Muscle of leg (tissue), 11 donors: ENCODE measurements around the gene PABPC4L. TPM values are rescaled to one million over a fixed set of nuclear protein-coding genes. Genes with fewer than 3 reads are reported as not detected.

Source experiments
- DNase-seq: peaks from one replicate; pipeline ENCODE4 v3.0.0; 2013
- H3K27ac ChIP-seq: one replicate; pipeline ENCODE4 v1.5.1; 2013; ENCODE audit warnings: mild to moderate bottlenecking, low read length, control low read depth
- H3K27me3 ChIP-seq: one replicate; pipeline ENCODE4 v1.6.1; 2013; ENCODE audit warnings: low read length; ENCODE audit not compliant: control insufficient read depth, insufficient read depth
- H3K36me3 ChIP-seq: one replicate; pipeline ENCODE4 v1.6.1; 2013; ENCODE audit warnings: low read length; ENCODE audit not compliant: control insufficient read depth, insufficient read depth
- H3K4me1 ChIP-seq: one replicate; pipeline ENCODE4 v1.6.1; 2013; ENCODE audit warnings: low read length; ENCODE audit not compliant: control insufficient read depth, insufficient read depth
- H3K4me3 ChIP-seq: one replicate; pipeline ENCODE4 v1.5.1; 2013; ENCODE audit warnings: low read length, control low read depth
- H3K9me3 ChIP-seq: replicated peaks from 2 replicates; pipeline ENCODE4 v1.6.1; 2013; ENCODE audit warnings: low read depth, low read length; ENCODE audit not compliant: control insufficient read depth
- WGBS: methylation state at CpG from one replicate; pipeline ENCODE4 v1.1.5; 2013; ENCODE audit warnings: missing lambda C conversion rate; ENCODE audit not compliant: insufficient coverage; 5-methylcytosine and 5-hydroxymethylcytosine counted together
- polyA plus RNA-seq, 8 donors: library from polyadenylated mRNA; unstranded; fragments of 120-200 nt; gene quantifications; one replicate each; pipeline versions ENCODE4 v1.2.1 to v1.2.3, GENCODE V29; 2013; ENCODE audit warnings: inconsistent platforms in 1 of 8, low replicate concordance in 1 of 8; ENCODE audit not compliant: insufficient read length in 8 of 8, insufficient read depth in 1 of 8
- total RNA-seq: library from RNA; stranded (reverse); fragments of 120-200 nt; gene quantifications from one replicate; pipeline ENCODE4 v1.2.4, GENCODE V29; 2013

Gene PABPC4L
- total and polyA plus RNA-seq, 9 donors: 6.0 to 11.7 (median 8.5) TPM

DNA sequence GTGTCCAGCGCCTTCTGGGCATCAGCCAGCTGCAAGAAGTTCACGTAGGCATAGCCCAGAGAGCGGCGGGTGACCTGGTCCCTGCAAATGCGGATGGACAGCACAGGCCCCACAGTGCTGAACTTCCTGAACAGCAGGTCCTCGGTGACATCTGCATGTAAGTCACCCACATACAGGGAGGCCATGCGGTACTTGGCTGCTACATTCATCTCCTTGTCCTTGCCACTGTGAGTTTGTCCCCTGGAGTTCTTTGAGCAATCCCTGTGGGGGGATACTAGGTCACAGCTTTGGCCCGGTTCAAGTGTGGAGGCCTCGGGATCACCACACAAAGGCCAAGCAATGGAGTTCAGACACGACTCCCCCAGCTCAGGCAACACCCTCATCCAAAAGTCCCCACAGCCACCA lies 776 bp downstream of the PABPC4L start:
- peak overlapping the region; percentile 64 for H3K4me3 ChIP-seq
- peak overlapping the region; percentile 88 for H3K27ac ChIP-seq
- no peaks in the 10 kb centered on the region for H3K9me3 ChIP-seq
- DNase-seq: peak; percentile 35
- no peaks in the 10 kb centered on the region for H3K27me3 ChIP-seq
- 52% methylated on average over 5 of the region's 10 CpGs for WGBS
- H3K4me1 ChIP-seq: peaks cover 14% of the 10 kb centered on the region
- peaks cover 6% of the 10 kb centered on the region for H3K36me3 ChIP-seq

DNA sequence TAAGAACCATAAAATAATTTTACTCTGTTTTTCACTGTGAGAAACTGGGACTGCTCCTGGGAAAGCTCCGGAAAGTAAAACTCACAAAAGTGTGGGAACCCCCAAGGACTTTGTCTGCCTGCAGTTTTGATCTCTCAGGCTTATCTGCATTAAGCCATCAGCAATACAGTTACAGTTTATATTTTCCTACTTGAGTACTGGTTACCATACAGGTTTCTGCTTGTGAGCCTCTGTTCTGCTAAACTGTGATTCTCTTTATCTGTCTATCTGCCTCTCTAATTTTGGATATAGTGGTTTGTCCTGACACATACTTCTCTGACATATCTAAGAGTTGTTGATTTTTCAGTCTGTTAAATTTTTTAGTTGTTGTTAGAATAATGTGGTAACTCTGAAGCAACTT lies 11.6 kb downstream of the PABPC4L start:
- WGBS: no CpG with 5 or more reads among the region's 1 CpG
- no peak overlapping the region for H3K4me3 ChIP-seq
- H3K9me3 ChIP-seq: no peaks in the 10 kb centered on the region
- no peaks in the 10 kb centered on the region for H3K36me3 ChIP-seq
- no peak overlapping the region for H3K27ac ChIP-seq
- H3K4me1 ChIP-seq: no peaks in the 10 kb centered on the region
- no peaks in the 10 kb centered on the region for H3K27me3 ChIP-seq
- DNase-seq: no peak

DNA sequence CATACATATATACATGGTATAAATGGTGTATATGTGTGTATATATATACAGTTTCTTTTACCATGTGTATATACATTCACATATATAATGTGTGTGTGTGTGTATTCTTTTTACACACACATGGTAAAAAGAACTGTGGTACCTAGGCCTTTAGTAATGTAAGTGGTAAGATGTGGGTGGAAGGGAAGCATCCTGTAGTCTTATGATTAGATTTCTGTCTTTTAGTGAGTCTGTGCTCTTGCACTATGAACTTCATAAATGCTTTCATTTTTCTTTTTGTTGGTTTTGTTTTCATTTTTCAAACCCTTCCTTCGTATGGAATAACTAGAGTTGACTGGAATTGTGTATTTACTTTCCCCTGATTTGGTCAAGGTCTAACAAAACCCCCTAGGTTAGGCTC lies 12.1 kb downstream of the PABPC4L start:
- Histone ChIP-seq H3K4me1 (no peaks in the 10 kb centered on the region), H3K4me3 (no peak overlapping the region), H3K27me3 (no peaks in the 10 kb centered on the region), H3K9me3 (no peaks in the 10 kb centered on the region), H3K36me3 (no peaks in the 10 kb centered on the region), H3K27ac (no peak overlapping the region)
- no CpG with 5 or more reads among the region's 1 CpG for WGBS
- DNase-seq: no peak

DNA sequence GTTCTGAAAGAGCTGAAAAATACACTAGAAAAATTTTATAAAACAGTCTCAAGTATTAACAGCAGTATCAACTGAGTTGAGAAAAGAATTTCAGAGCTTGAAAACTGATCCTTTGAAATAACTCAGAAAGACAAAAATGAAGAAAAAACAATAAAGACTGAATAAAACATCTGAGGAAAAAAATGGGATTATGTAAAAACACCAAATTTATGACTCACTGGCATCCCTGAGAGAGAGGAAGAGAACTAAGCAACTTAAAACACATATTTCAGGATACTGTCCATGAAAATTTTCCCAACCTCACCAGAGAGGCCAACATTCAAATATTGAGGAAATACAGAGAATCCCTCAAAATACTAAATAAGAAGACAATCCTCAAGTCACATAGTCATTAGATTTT lies 22.9 kb downstream of the PABPC4L start:
- no peaks in the 10 kb centered on the region for H3K4me1 ChIP-seq

DNA sequence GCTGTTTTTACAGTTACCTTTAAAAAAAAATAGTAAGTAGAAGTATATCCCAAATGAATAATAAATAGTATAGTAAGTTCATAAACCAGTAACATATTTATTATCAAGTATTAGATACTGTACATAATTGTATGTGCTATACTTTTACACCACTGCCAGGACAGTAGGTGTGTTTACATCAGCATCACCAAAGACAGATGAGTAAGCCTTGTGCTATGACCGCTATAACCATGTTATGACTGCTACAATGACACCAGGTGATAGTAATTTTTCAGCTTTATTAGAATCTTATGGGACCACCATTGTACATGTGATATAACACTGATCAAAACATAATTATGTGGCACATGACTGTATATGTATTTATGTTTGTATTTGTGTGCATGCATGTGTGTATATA lies 27.3 kb downstream of the PABPC4L start:
- whole genome bisulfite sequencing: no CpG with 5 or more reads among the region's 1 CpG
- no peaks in the 10 kb centered on the region for H3K4me1 ChIP-seq
- no peak for DNase-seq

More for the DNA sequence above, 22.9 kb downstream of the PABPC4L start:
- Histone ChIP-seq H3K36me3 (no peaks in the 10 kb centered on the region), H3K9me3 (no peaks in the 10 kb centered on the region), H3K4me3 (no peak overlapping the region), H3K27ac (no peak overlapping the region), H3K27me3 (no peaks in the 10 kb centered on the region)
- no peak for DNase-seq

DNA sequence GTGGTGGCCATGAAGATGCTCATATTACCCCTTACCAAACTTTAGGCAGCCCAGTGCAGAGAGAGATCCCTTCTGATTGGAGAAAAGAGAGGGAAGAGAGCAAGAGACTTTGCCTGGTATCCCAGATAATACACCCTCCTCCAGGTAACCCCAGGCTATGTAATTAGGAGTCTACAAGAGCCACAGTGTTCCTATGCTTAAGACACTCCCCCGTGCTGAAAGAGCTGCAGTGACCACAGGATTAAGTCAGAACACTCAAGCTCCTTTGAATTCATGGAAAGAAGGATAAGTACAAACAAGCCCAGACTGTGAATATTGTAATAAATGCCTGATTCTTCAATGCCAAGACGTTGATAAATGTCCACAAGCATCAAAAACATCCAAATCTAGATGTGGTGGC lies 41.4 kb downstream of the PABPC4L start:
- WGBS: no CpG with 5 or more reads among the region's 2 CpGs
- Histone ChIP-seq H3K27ac (no peak overlapping the region), H3K4me1 (no peaks in the 10 kb centered on the region), H3K36me3 (no peaks in the 10 kb centered on the region), H3K9me3 (no peaks in the 10 kb centered on the region), H3K4me3 (no peak overlapping the region), H3K27me3 (no peaks in the 10 kb centered on the region)
- DNase-seq: no peak

More for the DNA sequence above, 27.3 kb downstream of the PABPC4L start:
- no peak overlapping the region for H3K27ac ChIP-seq
- no peaks in the 10 kb centered on the region for H3K36me3 ChIP-seq
- H3K9me3 ChIP-seq: peaks cover 4% of the 10 kb centered on the region
- H3K4me3 ChIP-seq: no peak overlapping the region
- no peaks in the 10 kb centered on the region for H3K27me3 ChIP-seq

DNA sequence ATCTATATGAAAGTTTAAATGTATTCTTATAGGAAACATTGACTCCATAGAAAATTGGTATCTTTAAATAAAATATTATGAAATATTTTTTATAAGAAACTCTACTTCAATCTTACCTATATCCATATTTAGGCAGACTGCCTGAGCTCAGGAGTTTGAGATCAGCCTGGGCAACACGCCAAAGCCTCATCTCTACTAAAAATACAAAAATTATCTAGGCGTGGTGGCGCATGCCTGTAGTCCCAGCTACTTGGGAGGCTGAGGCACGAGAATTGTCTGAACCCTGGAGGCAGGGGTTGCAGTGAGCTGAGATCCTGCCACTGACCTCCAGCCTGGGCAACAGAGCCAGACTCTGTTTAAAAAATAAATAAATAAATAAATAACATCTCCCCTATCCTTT lies 47.5 kb downstream of the PABPC4L start:
- Histone ChIP-seq H3K4me1 (no peaks in the 10 kb centered on the region), H3K27ac (no peak overlapping the region), H3K9me3 (no peaks in the 10 kb centered on the region), H3K4me3 (no peak overlapping the region), H3K27me3 (no peaks in the 10 kb centered on the region), H3K36me3 (no peaks in the 10 kb centered on the region)
- no CpG with 5 or more reads among the region's 4 CpGs for WGBS
- no peak for DNase-seq

DNA sequence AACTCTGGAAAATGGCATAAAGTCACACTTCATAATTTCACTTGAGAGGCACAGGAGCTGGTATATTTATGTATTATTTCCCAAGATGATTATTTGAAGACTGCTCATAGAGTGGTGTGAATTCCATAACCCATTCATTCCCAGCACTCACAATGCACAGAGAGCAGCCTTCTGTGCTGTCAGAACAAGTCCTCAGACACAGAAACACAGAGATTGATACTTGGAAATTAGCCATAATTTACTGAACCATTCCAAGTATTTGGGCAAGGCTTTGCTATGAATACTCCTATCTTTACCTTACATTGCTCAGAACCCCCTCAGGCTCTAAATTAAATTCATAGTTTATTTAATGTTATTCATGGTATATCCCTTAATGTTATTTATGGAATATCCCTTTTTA lies 53.6 kb downstream of the PABPC4L start:
- Histone ChIP-seq H3K27me3 (no peaks in the 10 kb centered on the region), H3K27ac (no peak overlapping the region), H3K4me1 (no peaks in the 10 kb centered on the region), H3K4me3 (no peak overlapping the region), H3K9me3 (no peaks in the 10 kb centered on the region), H3K36me3 (no peaks in the 10 kb centered on the region)
- no peak for DNase-seq
